Measurements from ENCODE around the gene IPO13. TPM values are rescaled to one million over a fixed set of nuclear protein-coding genes. Genes with fewer than 3 reads are reported as not detected.

Gene IPO13
- total and polyA plus RNA-seq, 4 donors = 7.3 to 35.4 (median 17.4) TPM

- ATAC-seq (ENCODE audit: insufficient read depth, low FRiP score) = no peak
- H3K9ac ChIP-seq (ENCODE audit: insufficient read depth in 1 of 2, low read length in 2 of 2) = no peak overlapping the region
- no peak for DNase-seq
- no peaks in the 10 kb centered on the region for H3K9me3 ChIP-seq (ENCODE audit: control insufficient read depth in 4 of 4, insufficient read depth in 3 of 4, low read length in 3 of 4)
- H3K4me3 ChIP-seq = no peak overlapping the region
- 72 to 76% methylated on average over 7 of the region's 7 CpGs for WGBS, 2 donors
- H3K27me3 ChIP-seq (ENCODE audit: control insufficient read depth in 3 of 3, insufficient read depth in 3 of 3, low read length in 2 of 3) = no peaks in the 10 kb centered on the region
- no peak overlapping the region for H3K27ac ChIP-seq (ENCODE audit: low read depth in 1 of 2, low read length in 1 of 2)
- peaks cover 0 to 12% (median 6%) of the 10 kb centered on the region in 4 donors for H3K36me3 ChIP-seq (ENCODE audit: control insufficient read depth in 4 of 4, insufficient read depth in 4 of 4, low read length in 4 of 4)
- H3K4me1 ChIP-seq (ENCODE audit: control insufficient read depth in 5 of 5, insufficient read depth in 5 of 5, low read length in 5 of 5) = peaks cover 0 to 13% (median 0%) of the 10 kb centered on the region in 5 donors
- TF ChIP-seq CTCF (IDR thresholded peaks at IDR 0.05; ENCODE audit: control extremely low read depth, extremely low read depth) = no peak
Observed at GRCh38 chr1:43901196-43901961, 45.4 kb upstream of the IPO13 start.

GRCh38 chr1:43902058-43902831 lies 44.5 kb upstream of the IPO13 start:
- Histone ChIP-seq H3K9ac (ENCODE audit: insufficient read depth in 1 of 2, low read length in 2 of 2) (no peak overlapping the region), H3K36me3 (ENCODE audit: control insufficient read depth in 4 of 4, insufficient read depth in 4 of 4, low read length in 4 of 4) (peaks cover 0 to 11% (median 5%) of the 10 kb centered on the region in 4 donors), H3K27ac (ENCODE audit: low read depth in 1 of 2, low read length in 1 of 2) (no peak overlapping the region), H3K4me1 (ENCODE audit: control insufficient read depth in 5 of 5, insufficient read depth in 5 of 5, low read length in 5 of 5) (peaks cover 0 to 13% (median 0%) of the 10 kb centered on the region in 5 donors), H3K9me3 (ENCODE audit: control insufficient read depth in 4 of 4, insufficient read depth in 3 of 4, low read length in 3 of 4) (no peaks in the 10 kb centered on the region), H3K27me3 (ENCODE audit: control insufficient read depth in 3 of 3, insufficient read depth in 3 of 3, low read length in 2 of 3) (no peaks in the 10 kb centered on the region), H3K4me3 (no peak overlapping the region)
- TF ChIP-seq CTCF (IDR thresholded peaks at IDR 0.05; ENCODE audit: control extremely low read depth, extremely low read depth) = no peak
- ATAC-seq (ENCODE audit: insufficient read depth, low FRiP score) (no peak), DNase-seq (no peak)
- WGBS, 2 donors = 83 to 95% methylated on average over 4 of the region's 4 CpGs

GRCh38 chr1:43904660-43905551 lies 41.8 kb upstream of the IPO13 start:
- Histone ChIP-seq H3K36me3 (ENCODE audit: control insufficient read depth in 4 of 4, insufficient read depth in 4 of 4, low read length in 4 of 4) (peaks cover 0 to 5% (median 1%) of the 10 kb centered on the region in 4 donors), H3K4me3 (no peak overlapping the region), H3K27ac (ENCODE audit: low read depth in 1 of 2, low read length in 1 of 2) (no peak overlapping the region), H3K9ac (ENCODE audit: insufficient read depth in 1 of 2, low read length in 2 of 2) (no peak overlapping the region), H3K9me3 (ENCODE audit: control insufficient read depth in 4 of 4, insufficient read depth in 3 of 4, low read length in 3 of 4) (no peaks in the 10 kb centered on the region), H3K4me1 (ENCODE audit: control insufficient read depth in 5 of 5, insufficient read depth in 5 of 5, low read length in 5 of 5) (peaks cover 0 to 4% (median 0%) of the 10 kb centered on the region in 5 donors), H3K27me3 (ENCODE audit: control insufficient read depth in 3 of 3, insufficient read depth in 3 of 3, low read length in 2 of 3) (no peaks in the 10 kb centered on the region)
- WGBS, 2 donors = 41 to 49% methylated on average over 7 of the region's 7 CpGs
- ATAC-seq (ENCODE audit: insufficient read depth, low FRiP score) (no peak), DNase-seq (no peak)
- TF ChIP-seq CTCF (IDR thresholded peaks at IDR 0.05; ENCODE audit: control extremely low read depth, extremely low read depth) = no peak

Data from lung (tissue), 12 donors.